NCI-H526 treated with DMSO at 0.1 percent for 48 hours (cell line): ENCODE data around the gene NDUFS1.
"Not testable (repeated sequence)": the region's sequence is repeated elsewhere in the genome, so short reads cannot be mapped to it uniquely, and the experiment has no call there.

Experiments
- DNase-seq: peaks from one replicate; lab custom pipeline; 2025; lab: John Stamatoyannopoulos, UW

The NDUFS1 gene

GRCh38 chr2:206159346-206160124 lies at the start of gene NDUFS1, which contains the start of gene EEF1B2:
NDUFS1 (minus strand) TSS chr2:206159444; CDS start chr2:206153678, 5,766 bp downstream.
EEF1B2 (plus strand) TSS chr2:206159895; CDS start chr2:206159980, 85 bp downstream.
- DNase-seq: peak; percentile 89

DNA sequence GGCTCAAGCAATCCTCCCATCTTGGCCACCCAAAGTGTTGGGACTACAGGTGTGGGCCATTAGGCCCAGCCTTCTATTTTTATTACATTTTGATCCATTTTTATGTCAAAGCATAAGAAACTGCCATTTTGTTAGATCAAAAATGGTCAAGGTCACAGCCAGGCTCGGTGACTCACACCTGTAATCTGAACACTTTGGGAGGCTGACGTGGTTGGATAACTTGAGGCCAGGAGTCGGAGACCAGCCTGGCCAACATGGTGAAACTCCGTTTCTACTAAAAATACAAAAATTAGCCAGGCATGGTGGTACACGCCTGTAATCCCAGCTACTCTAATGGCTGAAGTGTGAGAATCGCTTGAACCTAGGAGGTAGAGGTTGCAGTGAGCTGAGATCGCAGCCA lies 49.7 kb upstream of the NDUFS1 start:
- no peak for DNase-seq

GRCh38 chr2:206207316-206207715 lies 48.1 kb upstream of the NDUFS1 start:
- DNase-seq: not testable (repeated sequence)

DNA sequence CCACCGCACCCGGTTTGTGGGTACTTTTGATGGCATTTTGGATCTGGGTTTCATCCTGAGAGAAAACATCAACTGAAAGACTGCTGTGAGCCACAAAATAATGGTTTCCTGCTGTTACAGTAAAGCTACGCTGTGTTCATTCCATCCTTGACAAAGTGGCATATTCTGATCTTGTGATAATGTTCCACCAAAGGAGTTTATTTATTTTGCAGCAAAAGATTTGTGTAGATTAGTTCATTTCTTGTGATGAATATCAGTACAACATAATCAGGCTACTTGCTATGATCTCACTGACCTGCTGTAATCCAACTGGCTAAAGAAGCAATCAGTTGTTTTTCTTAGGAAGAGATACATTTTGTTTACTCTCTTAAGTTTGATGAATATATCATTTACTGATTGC lies 45.5 kb upstream of the NDUFS1 start:
- DNase-seq: no peak

GRCh38 chr2:206203331-206203730 lies 44.1 kb upstream of the NDUFS1 start:
- DNase-seq: no peak

DNA sequence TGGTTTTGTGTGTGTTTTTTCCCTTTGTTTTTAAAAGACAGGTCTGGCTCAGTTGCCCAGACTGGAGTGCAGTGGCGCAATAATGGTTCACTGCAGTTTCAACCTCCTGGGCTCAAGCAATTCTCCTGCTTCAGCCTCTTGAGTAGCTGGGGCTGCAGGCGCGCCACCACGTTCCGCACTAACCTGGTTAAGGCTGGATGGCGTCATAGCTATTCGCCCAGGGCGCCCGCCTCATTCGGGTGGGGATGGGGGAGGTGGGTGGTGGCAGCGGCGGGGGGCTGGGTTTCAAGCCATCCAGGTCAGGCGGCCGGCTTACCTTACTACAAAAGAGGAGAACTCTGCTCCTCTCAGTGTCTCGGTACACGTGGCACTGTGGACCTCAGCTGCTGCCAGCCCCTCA lies 43.2 kb upstream of the NDUFS1 start:
- no peak for DNase-seq

- DNase-seq: no peak
Observed at GRCh38 chr2:206201075-206201848, 42.0 kb upstream of the NDUFS1 start.

GRCh38 chr2:206198677-206199076 lies 39.4 kb upstream of the NDUFS1 start:
- DNase-seq: no peak

GRCh38 chr2:206193671-206194357 lies 34.6 kb upstream of the NDUFS1 start:
- DNase-seq: no peak

- no peak for DNase-seq
Observed at GRCh38 chr2:206192157-206192556, 32.9 kb upstream of the NDUFS1 start.

- DNase-seq: no peak
Observed at GRCh38 chr2:206190689-206191088, 31.4 kb upstream of the NDUFS1 start.

- no peak for DNase-seq
Observed at GRCh38 chr2:206190111-206190510, 30.9 kb upstream of the NDUFS1 start.

DNA sequence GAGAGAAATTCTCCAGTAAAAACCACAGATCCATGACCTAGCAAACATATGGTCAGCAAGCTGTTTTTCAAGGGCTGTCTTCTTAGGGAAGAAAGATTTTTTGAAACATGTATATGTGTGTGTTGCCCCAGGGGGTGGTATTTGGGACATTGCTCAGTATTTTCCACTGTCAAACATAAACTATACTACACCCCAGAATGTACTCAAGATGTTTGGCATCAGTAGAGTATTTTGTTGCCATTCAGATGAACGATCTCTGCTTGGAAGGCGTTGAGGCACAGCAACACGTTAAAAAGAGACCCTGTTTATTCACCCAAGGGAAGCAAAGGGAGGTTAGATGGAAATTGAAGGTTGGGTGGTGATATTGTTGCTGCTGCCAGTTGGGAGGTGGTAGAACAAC lies 30.4 kb upstream of the NDUFS1 start:
- DNase-seq: no peak

DNA sequence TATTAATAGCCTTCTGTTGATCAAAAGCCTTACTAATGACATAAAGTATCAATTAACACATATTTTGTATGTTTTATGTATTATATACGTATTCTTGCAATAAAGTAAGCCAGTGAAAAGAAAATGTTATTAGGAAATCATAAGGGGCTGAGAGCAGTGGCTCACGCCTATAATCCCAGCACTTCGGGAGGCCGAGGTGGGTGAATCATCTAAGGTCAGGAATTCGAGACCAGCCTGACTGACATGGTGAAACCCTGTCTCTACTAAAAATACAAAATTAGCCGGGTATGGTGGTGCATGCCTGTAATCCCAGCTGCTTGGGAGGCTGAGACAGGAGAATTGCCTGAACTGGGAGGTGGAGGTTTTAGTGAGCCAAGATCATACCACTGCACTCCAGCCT lies 22.3 kb upstream of the NDUFS1 start:
- DNase-seq: not testable (repeated sequence)

GRCh38 chr2:206176901-206177300 lies 17.7 kb upstream of the NDUFS1 start:
- no peak for DNase-seq

DNA sequence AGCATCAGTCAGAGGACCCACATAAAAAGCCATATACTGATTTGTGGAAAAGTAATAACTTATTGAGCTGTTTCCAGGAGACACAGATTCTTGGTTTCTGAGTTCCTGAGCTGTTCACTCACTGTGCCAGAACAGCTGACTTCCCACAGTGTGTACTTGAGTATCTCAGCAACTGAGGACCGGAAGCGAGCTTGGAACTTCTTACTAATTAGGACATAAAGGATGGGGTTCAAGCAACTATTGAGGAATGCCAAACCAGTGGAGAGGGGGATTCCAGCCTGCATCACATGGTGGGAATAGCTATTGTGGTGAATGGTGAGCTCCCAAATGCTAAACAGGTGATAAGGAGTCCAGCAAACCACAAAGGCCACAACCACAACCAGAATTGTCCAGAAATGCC lies 16.9 kb upstream of the NDUFS1 start:
- no peak for DNase-seq

- DNase-seq: no peak
Observed at GRCh38 chr2:206173147-206173546, 13.9 kb upstream of the NDUFS1 start.

GRCh38 chr2:206171624-206172397 lies 12.6 kb upstream of the NDUFS1 start:
- DNase-seq: not testable (repeated sequence)

- not testable (repeated sequence) for DNase-seq
Observed at GRCh38 chr2:206168230-206168629, 9.0 kb upstream of the NDUFS1 start.

- DNase-seq: peak; percentile 14
Observed at GRCh38 chr2:206164261-206164862, 5.1 kb upstream of the NDUFS1 start.

GRCh38 chr2:206163251-206163880 lies 4.1 kb upstream of the NDUFS1 start:
- DNase-seq: no peak
